ENCODE data around the gene MYBL2. TPM values are rescaled to one million over a fixed set of nuclear protein-coding genes. Genes with fewer than 3 reads are reported as not detected.

MYBL2 gene
- total RNA-seq, 4 donors from 2014 or later, result 0.11 to 0.33 (median 0.19) TPM; not detected in 1

DNA sequence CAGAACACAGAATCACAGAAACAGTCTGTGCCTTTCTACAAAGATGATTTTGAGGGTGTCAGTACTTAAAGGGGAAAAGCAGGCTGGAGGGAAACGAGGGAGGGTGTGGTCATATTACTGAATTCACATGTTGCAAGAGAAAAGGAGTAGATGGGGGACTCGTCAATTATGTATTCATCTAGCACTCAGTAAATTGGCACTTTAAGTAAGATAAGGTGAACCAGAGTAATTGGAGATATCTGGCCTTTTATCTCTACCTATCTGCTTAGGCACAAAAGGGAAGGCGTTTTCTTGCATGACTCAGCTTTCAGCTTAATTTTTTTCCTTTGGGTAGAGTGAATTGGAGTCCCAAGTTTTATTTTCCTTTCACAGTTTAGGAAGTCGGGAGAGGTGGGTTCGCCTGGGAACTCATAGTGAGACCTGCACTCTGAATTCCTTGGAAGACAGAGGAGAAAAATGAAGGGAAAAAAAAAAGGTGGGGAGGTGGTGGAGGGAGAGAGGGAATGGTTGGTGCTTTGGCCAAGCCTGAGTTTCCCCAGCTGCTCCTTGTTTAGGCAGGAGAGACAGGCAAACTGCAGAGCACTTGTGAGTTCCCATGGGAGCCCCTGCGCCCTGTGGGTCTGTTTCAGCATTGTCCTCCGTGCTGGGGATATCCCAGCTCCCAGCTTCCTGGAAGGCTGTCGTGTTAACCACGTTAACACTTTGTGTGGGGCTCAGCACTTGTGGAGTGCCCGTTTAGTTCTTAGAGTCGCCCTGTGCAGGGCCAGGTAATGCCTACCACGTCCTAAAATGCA lies 79.6 kb downstream of the MYBL2 start:
- Histone ChIP-seq H3K4me3 (no peak overlapping the region), H3K27ac (replicated peaks in 1 of 4) (no peak overlapping the region), H3K36me3 (no peaks in the 10 kb centered on the region), H3K4me1 (peaks cover 6 to 21% (median 17%) of the 10 kb centered on the region in 4 donors), H3K9me3 (no peaks in the 10 kb centered on the region), H3K27me3 (peaks cover 0 to 29% (median 0%) of the 10 kb centered on the region in 4 donors)
- TF ChIP-seq POLR2A (IDR thresholded peaks at IDR 0.05; ENCODE audit: low read depth), result no peak
- TF ChIP-seq, protein P1, sequence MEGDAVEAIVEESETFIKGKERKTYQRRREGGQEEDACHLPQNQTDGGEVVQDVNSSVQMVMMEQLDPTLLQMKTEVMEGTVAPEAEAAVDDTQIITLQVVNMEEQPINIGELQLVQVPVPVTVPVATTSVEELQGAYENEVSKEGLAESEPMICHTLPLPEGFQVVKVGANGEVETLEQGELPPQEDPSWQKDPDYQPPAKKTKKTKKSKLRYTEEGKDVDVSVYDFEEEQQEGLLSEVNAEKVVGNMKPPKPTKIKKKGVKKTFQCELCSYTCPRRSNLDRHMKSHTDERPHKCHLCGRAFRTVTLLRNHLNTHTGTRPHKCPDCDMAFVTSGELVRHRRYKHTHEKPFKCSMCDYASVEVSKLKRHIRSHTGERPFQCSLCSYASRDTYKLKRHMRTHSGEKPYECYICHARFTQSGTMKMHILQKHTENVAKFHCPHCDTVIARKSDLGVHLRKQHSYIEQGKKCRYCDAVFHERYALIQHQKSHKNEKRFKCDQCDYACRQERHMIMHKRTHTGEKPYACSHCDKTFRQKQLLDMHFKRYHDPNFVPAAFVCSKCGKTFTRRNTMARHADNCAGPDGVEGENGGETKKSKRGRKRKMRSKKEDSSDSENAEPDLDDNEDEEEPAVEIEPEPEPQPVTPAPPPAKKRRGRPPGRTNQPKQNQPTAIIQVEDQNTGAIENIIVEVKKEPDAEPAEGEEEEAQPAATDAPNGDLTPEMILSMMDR (IDR thresholded peaks at IDR 0.05), result no peak
- TF ChIP-seq POLR2AphosphoS5 (IDR thresholded peaks at IDR 0.05), result no peak
- TF ChIP-seq EP300 (IDR thresholded peaks at IDR 0.05), result no peak
- WGBS, result 54% methylated on average over 12 of the region's 12 CpGs
- no peak for DNase-seq (ENCODE audit: extremely low spot score)
- intact Hi-C loops (cut with DNase I), result no loop called here

DNA sequence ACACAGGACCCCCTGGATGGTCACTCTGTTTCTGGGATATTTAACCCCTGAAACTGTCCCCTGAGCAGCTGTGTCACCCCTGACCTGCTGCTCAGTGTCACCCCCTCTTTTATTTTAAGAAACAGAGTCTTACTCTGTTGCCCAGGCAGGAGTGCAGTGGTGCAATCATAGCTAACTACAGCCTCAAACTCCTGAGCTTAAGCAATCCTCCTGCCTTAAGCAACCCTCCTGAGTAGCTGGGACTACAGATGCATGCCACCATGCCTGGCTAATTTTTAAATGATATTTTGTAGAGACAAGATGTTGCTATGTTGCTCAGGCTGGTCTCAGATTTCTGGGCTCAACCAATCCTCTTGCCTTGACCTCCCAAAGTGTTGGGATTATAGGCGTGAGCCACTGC lies 81.4 kb downstream of the MYBL2 start:
- no peaks in the 10 kb centered on the region for H3K36me3 ChIP-seq
- no peaks in the 10 kb centered on the region for H3K9me3 ChIP-seq
- peaks cover 6 to 34% (median 30%) of the 10 kb centered on the region in 4 donors for H3K4me1 ChIP-seq
- intact Hi-C loops (cut with DNase I), result no loop called here
- no peak for DNase-seq (ENCODE audit: extremely low spot score)
- 88% methylated on average over 1 of the region's 1 CpG for WGBS
- H3K27me3 ChIP-seq, result peaks cover 0 to 28% (median 0%) of the 10 kb centered on the region in 4 donors
- no peak for TF ChIP-seq POLR2A (IDR thresholded peaks at IDR 0.05; ENCODE audit: low read depth)
- no peak for TF ChIP-seq EP300 (IDR thresholded peaks at IDR 0.05)
- TF ChIP-seq, protein P1 (IDR thresholded peaks at IDR 0.05), result no peak
- no peak for TF ChIP-seq POLR2AphosphoS5 (IDR thresholded peaks at IDR 0.05)
- no peak overlapping the region for H3K4me3 ChIP-seq
- H3K27ac ChIP-seq (replicated peaks in 1 of 4), result no peak overlapping the region

DNA sequence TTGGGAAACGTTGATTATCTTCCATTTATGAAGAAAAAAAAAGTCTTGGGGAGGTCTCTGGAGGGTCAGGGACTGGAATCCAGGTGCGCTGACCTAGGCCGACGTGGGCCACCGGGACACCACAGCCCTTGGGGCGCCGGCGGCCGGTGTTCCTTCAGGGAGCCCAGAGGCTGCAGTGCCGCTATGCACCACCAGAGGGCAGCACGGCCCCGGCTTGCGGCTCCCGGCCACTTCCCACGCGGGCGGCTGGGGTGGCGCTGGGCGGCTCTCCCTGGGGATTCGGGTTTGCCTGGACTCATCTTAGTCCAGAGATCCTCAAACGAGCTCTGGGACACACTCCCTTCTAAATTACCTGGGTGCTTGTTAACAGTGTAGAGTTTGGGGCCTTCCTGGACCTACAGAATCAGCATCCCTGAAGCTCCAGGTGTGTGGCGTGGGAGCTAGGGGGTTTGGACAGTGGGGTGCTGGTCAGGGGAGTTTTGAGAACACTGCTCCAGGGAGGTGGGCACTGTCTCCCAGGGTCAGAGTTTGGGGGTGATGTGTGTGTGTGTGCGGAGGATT lies 82.9 kb downstream of the MYBL2 start:
- Histone ChIP-seq H3K9me3 (no peaks in the 10 kb centered on the region), H3K4me3 (no peak overlapping the region), H3K36me3 (no peaks in the 10 kb centered on the region), H3K4me1 (peaks cover 6 to 34% (median 30%) of the 10 kb centered on the region in 4 donors), H3K27ac (replicated peaks in 1 of 4) (peak overlapping the region; percentile 79 to 84 (median 80)), H3K27me3 (peaks cover 0 to 17% (median 0%) of the 10 kb centered on the region in 4 donors)
- DNase-seq (ENCODE audit: extremely low spot score), result peak; percentile 94
- 16% methylated on average over 12 of the region's 23 CpGs for WGBS
- TF ChIP-seq POLR2A (IDR thresholded peaks at IDR 0.05; ENCODE audit: low read depth) (no peak), POLR2AphosphoS5 (IDR thresholded peaks at IDR 0.05) (peak in 1 of 2 donors; percentile 30), EP300 (IDR thresholded peaks at IDR 0.05) (no peak)
- TF ChIP-seq, protein P1 (IDR thresholded peaks at IDR 0.05), result peak in 2 of 3 experiments; percentile 99
- intact Hi-C loops (cut with DNase I), result loop anchor here (1.0 to 10.0 kb wide), 3 partner anchors 165 to 447 kb away; partner anchors contain the start of gene TOX2

DNA sequence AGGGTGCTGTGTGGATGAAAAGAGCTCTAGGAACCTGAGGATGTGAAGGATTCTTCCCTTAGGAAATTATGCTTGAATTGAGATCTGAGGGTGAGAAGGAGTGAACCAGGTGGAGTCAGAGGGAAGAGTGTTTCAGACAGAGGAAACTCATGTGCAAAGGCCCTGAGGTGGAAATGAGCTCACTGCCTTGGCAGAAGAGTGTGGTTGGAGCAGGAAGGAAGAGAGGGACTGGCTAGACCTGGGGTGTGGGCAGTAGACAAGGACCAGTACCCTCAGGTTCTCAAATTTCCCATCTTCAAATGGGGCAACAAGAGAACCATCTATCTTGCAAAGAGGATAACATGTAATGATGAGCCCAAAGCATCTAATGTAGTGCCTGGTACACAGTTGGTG lies 83.9 kb downstream of the MYBL2 start:
- Histone ChIP-seq H3K27ac (replicated peaks in 1 of 4) (peak overlapping the region; percentile 79 to 84 (median 80)), H3K27me3 (peaks cover 0 to 11% (median 0%) of the 10 kb centered on the region in 4 donors), H3K4me1 (peaks cover 6 to 34% (median 30%) of the 10 kb centered on the region in 4 donors), H3K9me3 (no peaks in the 10 kb centered on the region), H3K4me3 (no peak overlapping the region), H3K36me3 (no peaks in the 10 kb centered on the region)
- intact Hi-C loops (cut with DNase I), result loop anchor here (5.0 to 10.0 kb wide), 2 partner anchors 164 to 447 kb away; partner anchors contain the start of gene TOX2
- no peak for TF ChIP-seq POLR2A (IDR thresholded peaks at IDR 0.05; ENCODE audit: low read depth)
- no peak for TF ChIP-seq EP300 (IDR thresholded peaks at IDR 0.05)
- TF ChIP-seq, protein P1 (IDR thresholded peaks at IDR 0.05), result no peak
- no peak for TF ChIP-seq POLR2AphosphoS5 (IDR thresholded peaks at IDR 0.05)
- no peak for DNase-seq (ENCODE audit: extremely low spot score)
